B cell (primary cell): ENCODE measurements around the gene HNRNPH1. TPM values are rescaled to one million over a fixed set of nuclear protein-coding genes. Genes with fewer than 3 reads are reported as not detected.
A peak's percentile ranks its signal among the peaks of the same experiment; 100 is the strongest.

Experiments used
- ATAC-seq: fragments of 200-7000 bp; cut with Tn5 transposase; one replicate; pipeline ENCODE4 v1.10.0; 2021; ENCODE audit warnings: low read depth, mild to moderate bottlenecking, moderate number of reproducible peaks, moderate library complexity
- CTCF ChIA-PET: fragments of 350-600 bp; sonication (Branson Sonifier 250); formaldehyde crosslinking; loops from one replicate; lab custom pipeline; 2021; ENCODE audit warnings: antibody characterized with exemption, inconsistent platforms; lab: Charles Lee
- POLR2A ChIA-PET: fragments of 350-600 bp; sonication (Branson Sonifier 250); formaldehyde crosslinking; loops from one replicate; lab custom pipeline; 2021; ENCODE audit warnings: antibody characterized with exemption; lab: Charles Lee
- DNase-seq: peaks from one replicate; pipeline ENCODE4 v3.0.0; 2013
- H2AFZ ChIP-seq: 2 replicates; pipeline ENCODE4 v1.6.1; 2012; ENCODE audit warnings: mild to moderate bottlenecking, low read depth, low read length; ENCODE audit not compliant: insufficient read depth, poor library complexity, severe bottlenecking
- H3K27ac ChIP-seq, 2 donors: 1 replicate in 1 of 2; 2 replicates in 1 of 2; pipeline ENCODE4 v1.5.1; 2012 to 2013; ENCODE audit warnings: low read length in 2 of 2, mild to moderate bottlenecking in 2 of 2, moderate library complexity in 1 of 2
- H3K27me3 ChIP-seq, 4 experiments: fragments of 200-600 bp in 1 of 4; sonication (generic) in 1 of 4; replicated peaks in 1 of 4; 1 replicate in 2 of 4; 2 replicates in 2 of 4; pipeline versions ENCODE4 v1.6.1 to v1.7.0; 2013 to 2016; ENCODE audit warnings: low read length in 3 of 4, mild to moderate bottlenecking in 2 of 4, mixed read lengths in 1 of 4, moderate library complexity in 1 of 4; ENCODE audit not compliant: insufficient read depth in 4 of 4, control insufficient read depth in 3 of 4; ENCODE audit errors: control extremely low read depth in 1 of 4
- H3K36me3 ChIP-seq, 2 experiments: replicated peaks in 1 of 2; 1 replicate in 1 of 2; 2 replicates in 1 of 2; pipeline versions ENCODE4 v1.6.1 to v1.7.1; 2013; ENCODE audit warnings: low read length in 1 of 2; ENCODE audit not compliant: insufficient read depth in 2 of 2, control insufficient read depth in 1 of 2; ENCODE audit errors: control extremely low read depth in 1 of 2, extremely low read depth in 1 of 2
- H3K4me1 ChIP-seq, 2 donors: fragments of 200-600 bp in 1 of 2; sonication (generic) in 1 of 2; 1 replicate in 1 of 2; 2 replicates in 1 of 2; pipeline versions ENCODE4 v1.5.1 to v1.6.1; 2013 to 2017; ENCODE audit warnings: low read length in 2 of 2; ENCODE audit not compliant: control insufficient read depth in 2 of 2, insufficient read depth in 2 of 2
- H3K4me2 ChIP-seq: replicated peaks from 2 replicates; pipeline ENCODE3; 2012; ENCODE audit warnings: mild to moderate bottlenecking, low read depth, low read length; ENCODE audit not compliant: poor library complexity, severe bottlenecking
- H3K4me3 ChIP-seq, 5 experiments: fragments of 200-600 bp in 1 of 5; sonication (generic) in 1 of 5; 1 replicate in 3 of 5; 2 replicates in 2 of 5; pipeline versions ENCODE4 v1.5.1 to v1.7.0; 2011 to 2016; ENCODE audit warnings: low read length in 4 of 5, mild to moderate bottlenecking in 4 of 5, low read depth in 2 of 5, control low read depth in 1 of 5, moderate library complexity in 1 of 5; ENCODE audit not compliant: insufficient read depth in 1 of 5; ENCODE audit errors: control extremely low read depth in 1 of 5, extremely low read depth in 1 of 5
- H3K79me2 ChIP-seq: fragments of 200-600 bp; sonication (generic); one replicate; pipeline ENCODE4 v1.6.0; 2016; ENCODE audit warnings: low read length; ENCODE audit not compliant: control insufficient read depth, insufficient read depth
- H3K9ac ChIP-seq: fragments of 200-600 bp; sonication (generic); 2 replicates; pipeline ENCODE4 v1.6.1; 2017; ENCODE audit warnings: mild to moderate bottlenecking, low read length, moderate library complexity
- H3K9me3 ChIP-seq, 3 donors: one replicate each; pipeline versions ENCODE4 v1.6.1 to v1.7.1; 2013; ENCODE audit warnings: low read length in 2 of 3; ENCODE audit not compliant: control insufficient read depth in 2 of 3, insufficient read depth in 1 of 3; ENCODE audit errors: control extremely low read depth in 1 of 3
- H4K20me1 ChIP-seq: 2 replicates; pipeline ENCODE4 v1.6.0; 2012; ENCODE audit warnings: mild to moderate bottlenecking, low read length; ENCODE audit not compliant: insufficient read depth, control insufficient read depth, poor library complexity, severe bottlenecking
- H3K27ac Mint-ChIP-seq: one replicate; pipeline ENCODE4 v1.8.0; 2021; ENCODE audit warnings: mixed read lengths
- H3K27me3 Mint-ChIP-seq: one replicate; pipeline ENCODE4 v1.8.0; 2021; ENCODE audit warnings: mixed read lengths
- H3K4me1 Mint-ChIP-seq: one replicate; pipeline ENCODE4 v1.8.0; 2021; ENCODE audit warnings: mixed read lengths
- H3K4me3 Mint-ChIP-seq: one replicate; pipeline ENCODE4 v1.8.0; 2021; ENCODE audit warnings: mixed read lengths
- H3K9me3 Mint-ChIP-seq: one replicate; pipeline ENCODE4 v1.8.0; 2022; ENCODE audit warnings: mixed read lengths; ENCODE audit not compliant: insufficient read depth
- EZH2 ChIP-seq: IDR thresholded peaks from 2 replicates; pipeline ENCODE4 v1.6.1; 2012; ENCODE audit warnings: borderline replicate concordance, low read depth, mild to moderate bottlenecking, moderate library complexity, low read length; ENCODE audit not compliant: insufficient read depth, poor library complexity, severe bottlenecking
- WGBS: methylation state at CpG from one replicate; pipeline ENCODE4 v1.1.5; 2013; ENCODE audit warnings: missing lambda C conversion rate; ENCODE audit not compliant: insufficient coverage; 5-methylcytosine and 5-hydroxymethylcytosine counted together
- intact Hi-C: fragments of 100-400 bp; cut with micrococcal nuclease; formaldehyde crosslinking; loops from one replicate; pipeline ENCODE4 v1.10.0; 2022
- polyA plus RNA-seq: library from polyadenylated mRNA; depleted of rRNA; stranded (reverse); fragments of >200 nt; gene quantifications from 2 replicates; pipeline ENCODE4 v1.2.3, GENCODE V29; 2012
- total RNA-seq, 2 donors: library from RNA; stranded (reverse); fragments of 120-200 nt in 1 of 2; gene quantifications; 1 replicate in 1 of 2; 2 replicates in 1 of 2; pipeline versions ENCODE4 v1.2.3 to v1.2.4, GENCODE V29; 2013 to 2022
- TF ChIP-seq, protein P1 (sequence below): fragments of 200-600 bp; IDR thresholded peaks from one replicate; pipeline ENCODE4 v1.8.0; 2022; ENCODE audit warnings: antibody characterized with exemption, mild to moderate bottlenecking

Gene HNRNPH1
- total and polyA plus RNA-seq, 2 donors (not counting 1 experiment from before 2014, with no cell fraction given): 471 to 1,412 TPM

DNA sequence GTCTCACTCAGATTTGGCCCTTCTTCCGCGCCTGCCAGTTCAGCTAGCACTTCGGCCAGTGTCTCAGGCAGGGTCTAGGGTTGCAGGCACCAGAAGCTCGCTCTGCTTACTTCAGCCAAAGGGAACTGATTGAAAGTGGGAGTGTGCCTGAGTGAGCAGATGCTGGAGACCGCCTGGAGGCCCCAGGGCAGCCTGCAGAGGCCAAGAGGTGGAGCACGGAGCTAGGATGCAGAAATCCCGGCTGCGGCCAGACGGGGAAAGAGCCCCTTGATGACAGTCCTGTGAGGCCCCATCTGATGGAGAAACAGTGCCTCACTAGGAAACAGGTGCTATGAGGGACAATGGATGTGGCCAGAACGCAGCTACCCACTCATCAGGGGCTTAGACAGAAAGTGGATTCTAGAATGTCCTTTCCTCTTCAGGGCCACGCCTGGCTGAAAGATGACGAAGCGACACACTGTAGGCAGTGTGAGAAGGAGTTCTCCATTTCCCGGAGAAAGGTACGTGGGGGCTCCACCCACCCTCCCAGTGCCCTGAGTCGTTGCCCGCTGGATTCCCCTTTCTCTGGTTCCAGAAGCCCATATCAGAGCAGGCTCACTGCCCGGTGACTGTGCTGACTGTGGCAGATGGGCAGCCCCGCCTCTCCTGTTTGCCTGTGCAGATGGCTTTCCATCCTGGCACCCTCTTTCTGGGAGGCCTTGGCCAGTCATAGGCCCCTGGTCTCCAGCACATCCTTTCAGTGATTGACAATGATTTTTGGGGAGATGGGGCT lies 16.1 kb downstream of the HNRNPH1 start:
- peaks cover 5 to 64% of the 10 kb centered on the region in 2 experiments for H3K36me3 ChIP-seq
- peaks cover 4% of the 10 kb centered on the region for H3K4me1 Mint-ChIP-seq
- no peaks in the 10 kb centered on the region for H3K9me3 Mint-ChIP-seq
- POLR2A ChIA-PET: interaction anchor here (1.5 kb wide), 1 partner anchor 17 kb away, joined by 6 read pairs; the partner anchor contains the start of gene HNRNPH1
- CTCF ChIA-PET: no interaction called here
- H3K79me2 ChIP-seq: no peaks in the 10 kb centered on the region
- H3K4me2 ChIP-seq: no peak overlapping the region
- no peaks in the 10 kb centered on the region for H3K27me3 ChIP-seq
- no peak for TF ChIP-seq EZH2
- TF ChIP-seq, protein P1, sequence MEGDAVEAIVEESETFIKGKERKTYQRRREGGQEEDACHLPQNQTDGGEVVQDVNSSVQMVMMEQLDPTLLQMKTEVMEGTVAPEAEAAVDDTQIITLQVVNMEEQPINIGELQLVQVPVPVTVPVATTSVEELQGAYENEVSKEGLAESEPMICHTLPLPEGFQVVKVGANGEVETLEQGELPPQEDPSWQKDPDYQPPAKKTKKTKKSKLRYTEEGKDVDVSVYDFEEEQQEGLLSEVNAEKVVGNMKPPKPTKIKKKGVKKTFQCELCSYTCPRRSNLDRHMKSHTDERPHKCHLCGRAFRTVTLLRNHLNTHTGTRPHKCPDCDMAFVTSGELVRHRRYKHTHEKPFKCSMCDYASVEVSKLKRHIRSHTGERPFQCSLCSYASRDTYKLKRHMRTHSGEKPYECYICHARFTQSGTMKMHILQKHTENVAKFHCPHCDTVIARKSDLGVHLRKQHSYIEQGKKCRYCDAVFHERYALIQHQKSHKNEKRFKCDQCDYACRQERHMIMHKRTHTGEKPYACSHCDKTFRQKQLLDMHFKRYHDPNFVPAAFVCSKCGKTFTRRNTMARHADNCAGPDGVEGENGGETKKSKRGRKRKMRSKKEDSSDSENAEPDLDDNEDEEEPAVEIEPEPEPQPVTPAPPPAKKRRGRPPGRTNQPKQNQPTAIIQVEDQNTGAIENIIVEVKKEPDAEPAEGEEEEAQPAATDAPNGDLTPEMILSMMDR: no peak
- DNase-seq (no peak), ATAC-seq (no peak)
- 89% methylated on average over 18 of the region's 19 CpGs for WGBS
- H3K4me1 ChIP-seq: no peaks in the 10 kb centered on the region
- intact Hi-C loops: no loop called here
- H3K9ac ChIP-seq: no peak overlapping the region
- no peak overlapping the region for H2AFZ ChIP-seq
- no peaks in the 10 kb centered on the region for H3K9me3 ChIP-seq
- H3K27ac Mint-ChIP-seq: peak overlapping the region; percentile 20
- peaks cover 23% of the 10 kb centered on the region for H4K20me1 ChIP-seq
- no peaks in the 10 kb centered on the region for H3K27me3 Mint-ChIP-seq
- no peak overlapping the region for H3K27ac ChIP-seq
- H3K4me3 ChIP-seq: no peak overlapping the region
- no peak overlapping the region for H3K4me3 Mint-ChIP-seq

GRCh38 chr5:179606910-179607159 lies 16.6 kb downstream of the HNRNPH1 start:
- H3K27ac Mint-ChIP-seq: no peak overlapping the region
- intact Hi-C loops: no loop called here
- ATAC-seq (no peak), DNase-seq (no peak)
- H3K4me1 ChIP-seq: no peaks in the 10 kb centered on the region
- 96% methylated on average over 6 of the region's 6 CpGs for WGBS
- H3K9me3 Mint-ChIP-seq: no peaks in the 10 kb centered on the region
- H3K27me3 Mint-ChIP-seq: no peaks in the 10 kb centered on the region
- no peak overlapping the region for H2AFZ ChIP-seq
- no peaks in the 10 kb centered on the region for H3K79me2 ChIP-seq
- H3K4me3 ChIP-seq: no peak overlapping the region
- no peak overlapping the region for H3K27ac ChIP-seq
- H3K9ac ChIP-seq: no peak overlapping the region
- peaks cover 19% of the 10 kb centered on the region for H4K20me1 ChIP-seq
- TF ChIP-seq EZH2: no peak
- TF ChIP-seq, protein P1: no peak
- H3K36me3 ChIP-seq: peaks cover 5 to 66% of the 10 kb centered on the region in 2 experiments
- H3K4me3 Mint-ChIP-seq: no peak overlapping the region
- no peaks in the 10 kb centered on the region for H3K27me3 ChIP-seq
- no peak overlapping the region for H3K4me2 ChIP-seq
- CTCF ChIA-PET: no interaction called here
- H3K4me1 Mint-ChIP-seq: peaks cover 3% of the 10 kb centered on the region
- H3K9me3 ChIP-seq: no peaks in the 10 kb centered on the region
- POLR2A ChIA-PET: no interaction called here
